Measurements from ENCODE around the gene PTGES2.

DNA sequence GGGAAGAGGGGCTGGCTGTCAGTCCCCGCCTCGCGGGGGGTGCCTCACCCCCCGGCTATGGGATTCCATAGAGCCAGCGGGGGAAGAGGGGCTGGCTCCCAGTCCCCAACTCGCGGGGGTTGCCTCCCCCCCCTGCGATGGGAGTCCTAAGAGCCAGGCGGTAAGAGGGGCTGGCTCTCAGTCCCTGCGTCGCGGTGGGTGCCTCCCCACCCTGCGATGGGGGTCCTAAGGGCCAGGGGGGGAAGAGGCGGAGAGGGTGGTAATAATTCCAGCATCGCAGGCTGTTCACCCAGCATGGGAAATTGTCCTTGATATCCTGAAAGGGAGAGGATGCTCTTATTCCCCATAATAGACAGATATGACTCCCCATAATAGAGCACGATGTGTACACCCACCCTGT lies 12.1 kb upstream of the PTGES2 start:
- no peak for TF ChIP-seq CTCF (conservative IDR thresholded peaks at IDR 0.05; ENCODE audit: low read depth in 2 of 2)
- no peak for TF ChIP-seq CREB1 (CRISPR knock-in tag; IDR thresholded peaks at IDR 0.05; ENCODE audit: low read depth)
- TF ChIP-seq, protein P1, sequence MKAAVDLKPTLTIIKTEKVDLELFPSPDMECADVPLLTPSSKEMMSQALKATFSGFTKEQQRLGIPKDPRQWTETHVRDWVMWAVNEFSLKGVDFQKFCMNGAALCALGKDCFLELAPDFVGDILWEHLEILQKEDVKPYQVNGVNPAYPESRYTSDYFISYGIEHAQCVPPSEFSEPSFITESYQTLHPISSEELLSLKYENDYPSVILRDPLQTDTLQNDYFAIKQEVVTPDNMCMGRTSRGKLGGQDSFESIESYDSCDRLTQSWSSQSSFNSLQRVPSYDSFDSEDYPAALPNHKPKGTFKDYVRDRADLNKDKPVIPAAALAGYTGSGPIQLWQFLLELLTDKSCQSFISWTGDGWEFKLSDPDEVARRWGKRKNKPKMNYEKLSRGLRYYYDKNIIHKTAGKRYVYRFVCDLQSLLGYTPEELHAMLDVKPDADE (IDR thresholded peaks at IDR 0.05) = no peak
- TF ChIP-seq POLR2AphosphoS5 (IDR thresholded peaks at IDR 0.05; ENCODE audit: low read depth) = no peak
- TF ChIP-seq ZNF114 (CRISPR knock-in tag; IDR thresholded peaks at IDR 0.05) = no peak
- TF ChIP-seq EZH2phosphoT487 (IDR thresholded peaks at IDR 0.05; ENCODE audit: unreplicated experiment) = no peak
- no peak for TF ChIP-seq REST (IDR thresholded peaks at IDR 0.05; ENCODE audit: unreplicated experiment)
- no peak for TF ChIP-seq EZH2 (IDR thresholded peaks at IDR 0.05; ENCODE audit: low read depth, unreplicated experiment)
- no peak for TF ChIP-seq ZNF462 (CRISPR knock-in tag; IDR thresholded peaks at IDR 0.05)

All from GM23338 (cell line).